AG04450 (cell line): ENCODE results near the gene SLC35B1. TPM values are rescaled to one million over a fixed set of nuclear protein-coding genes. Genes with fewer than 3 reads are reported as not detected.
A peak's percentile ranks its signal among the peaks of the same experiment; 100 is the strongest.

Source experiments
- CTCF ChIA-PET: fragments of 300-600, 350-600 bp; formaldehyde crosslinking; extraction: SDS; loops from one replicate; lab custom pipeline; 2022; ENCODE audit warnings: antibody characterized with exemption, inconsistent platforms; lab: Charles Lee
- POLR2A ChIA-PET: fragments of 350-600 bp; formaldehyde crosslinking; extraction: SDS; loops from one replicate; lab custom pipeline; 2021; ENCODE audit warnings: antibody characterized with exemption, inconsistent platforms; lab: Yijun Ruan, JAX
- DNase-seq: peaks from one replicate; pipeline ENCODE4 v3.0.0-alpha.2; 2011; ENCODE audit warnings: low read depth, low spot score
- H3K27ac ChIP-seq: one replicate; pipeline ENCODE4 v1.5.1; 2012; ENCODE audit warnings: low read depth, low read length, control low read depth
- H3K27me3 ChIP-seq: one replicate; pipeline ENCODE4 v1.6.0; 2012; ENCODE audit warnings: low read length; ENCODE audit not compliant: control insufficient read depth, insufficient read depth
- H3K4me3 ChIP-seq: 2 replicates; pipeline ENCODE4 v1.5.1; 2011; ENCODE audit warnings: mild to moderate bottlenecking, low read depth, low read length, control low read depth
- H3K9me3 ChIP-seq: 2 replicates; pipeline ENCODE4 v1.5.1; 2012; ENCODE audit warnings: low read length; ENCODE audit not compliant: control insufficient read depth, insufficient read depth
- CTCF ChIP-seq: IDR thresholded peaks from 2 replicates; pipeline ENCODE4 v1.5.1; 2011; ENCODE audit warnings: low read depth, low read length, control low read depth, inconsistent platforms
- polyA plus RNA-seq: library from polyadenylated mRNA; depleted of rRNA; stranded (reverse); fragments of >200 nt; gene quantifications from 2 replicates; pipeline ENCODE4 v1.2.3, GENCODE V29; 2011

The SLC35B1 gene
- polyA plus RNA-seq, 1 experiment: 99.1 TPM

GRCh38 chr17:49734515-49735490, 27.0 kb upstream of the SLC35B1 start:
- ChIA-PET POLR2A (no interaction called here), CTCF (interaction anchor here (1.3 kb wide), 1 partner anchor 178 kb away, joined by 3 read pairs; no protein-coding TSS in a partner anchor)

GRCh38 chr17:49731435-49731831, 23.7 kb upstream of the SLC35B1 start:
- Histone ChIP-seq H3K9me3 (no peaks in the 10 kb centered on the region), H3K27me3 (peaks cover 5% of the 10 kb centered on the region), H3K27ac (no peak overlapping the region), H3K4me3 (no peak overlapping the region)
- POLR2A ChIA-PET: interaction anchor here (0.7 kb wide), 1 partner anchor 16 kb away, joined by 3 read pairs; no protein-coding TSS in a partner anchor
- TF ChIP-seq CTCF: no peak
- CTCF ChIA-PET: interaction anchor here (1.4 kb wide), 1 partner anchor 175 kb away, joined by 3 read pairs; no protein-coding TSS in a partner anchor
- no peak for DNase-seq

More at GRCh38 chr17:49734515-49735490, 27.0 kb upstream of the SLC35B1 start:
- Histone ChIP-seq H3K27me3 (peaks cover 3% of the 10 kb centered on the region), H3K9me3 (no peaks in the 10 kb centered on the region), H3K4me3 (no peak overlapping the region), H3K27ac (no peak overlapping the region)
- TF ChIP-seq CTCF: no peak
- no peak for DNase-seq

- POLR2A ChIA-PET: interaction anchor here (0.7 kb wide), 1 partner anchor 16 kb away, joined by 3 read pairs; no protein-coding TSS in a partner anchor
- Histone ChIP-seq H3K27ac (no peak overlapping the region), H3K9me3 (no peaks in the 10 kb centered on the region), H3K4me3 (no peak overlapping the region), H3K27me3 (peaks cover 5% of the 10 kb centered on the region)
- DNase-seq: no peak
- CTCF ChIA-PET: interaction anchor here (1.4 kb wide), 1 partner anchor 174 kb away, joined by 3 read pairs; no protein-coding TSS in a partner anchor
- TF ChIP-seq CTCF: no peak
Measured at GRCh38 chr17:49730785-49731434, 23.1 kb upstream of the SLC35B1 start.

- TF ChIP-seq CTCF: no peak
- DNase-seq: peak; percentile 78
- peaks cover 5% of the 10 kb centered on the region for H3K27me3 ChIP-seq
- ChIA-PET POLR2A (interaction anchor here (0.6 kb wide), 1 partner anchor 10 kb away, joined by 3 read pairs; no protein-coding TSS in a partner anchor), CTCF (no interaction called here)
- peak overlapping the region; percentile 68 for H3K27ac ChIP-seq
- H3K9me3 ChIP-seq: no peaks in the 10 kb centered on the region
- no peak overlapping the region for H3K4me3 ChIP-seq
Measured at GRCh38 chr17:49730078-49730784, 22.5 kb upstream of the SLC35B1 start.
